Naive thymus-derived CD4-positive, alpha-beta T cell (primary cell): ENCODE results near the gene YY1AP1. TPM values are rescaled to one million over a fixed set of nuclear protein-coding genes. Genes with fewer than 3 reads are reported as not detected.

Source experiments
- polyA plus RNA-seq, 2 donors: library from polyadenylated mRNA; unstranded; fragments of 300-500 nt; fragmentation: Illumina TruSeq; gene quantifications; one replicate each; pipeline ENCODE4 v1.2.3, GENCODE V29; 2021
- total RNA-seq, 6 experiments: library from RNA in 5 of 6; stranded (reverse) in 5 of 6; gene quantifications; 1 replicate in 5 of 6; 2 replicates in 1 of 6; pipeline ENCODE4 v1.2.3 and lab custom pipeline; 2021 to 2026

Gene YY1AP1
- total and polyA plus RNA-seq, 7 experiments from 2014 or later = 37.4 to 130 (median 82.8) TPM

Other genes starting within 250 kb of the YY1AP1 start
- gene ASH1L, start 126.0 kb downstream of the YY1AP1 start, total RNA-seq = 100 to 1,000 TPM in 2 of 5 experiments, 10 to 100 TPM in 3; 57.2 to 109 (median 95.1) TPM
- gene ASH1L, start 126.0 kb downstream of the YY1AP1 start, polyA plus RNA-seq = 10 to 100 TPM; 20.1 to 34.9 TPM
- gene MSTO1, start 78.6 kb downstream of the YY1AP1 start, total RNA-seq = 100 to 1,000 TPM in 2 of 5 experiments, 10 to 100 TPM in 3; 54.8 to 129 (median 76.7) TPM
- gene MSTO1, start 78.6 kb downstream of the YY1AP1 start, polyA plus RNA-seq = 10 to 100 TPM; 15.6 to 26.8 TPM
- gene DAP3, start 317 bp upstream of the YY1AP1 start, total RNA-seq = 100 to 1,000 TPM; 112 to 155 (median 145) TPM
- gene DAP3, start 317 bp upstream of the YY1AP1 start, polyA plus RNA-seq = 100 to 1,000 TPM; 111 to 135 TPM
- 100 to 1,000 TPM in 4 of 5 experiments, 10 to 100 TPM in 1; 87.2 to 138 (median 106) TPM for gene GON4L, start 168.4 kb upstream of the YY1AP1 start, total RNA-seq
- 10 to 100 TPM; 25.4 to 40.5 TPM for gene GON4L, start 168.4 kb upstream of the YY1AP1 start, polyA plus RNA-seq
- 10 to 100 TPM in 2 of 5 experiments, 1 to 10 TPM in 3; 1.4 to 22.9 (median 2.7) TPM for gene SYT11, start 170.8 kb upstream of the YY1AP1 start, total RNA-seq
- gene SYT11, start 170.8 kb upstream of the YY1AP1 start, polyA plus RNA-seq = under 1 TPM; 0.39 to 0.48 TPM
- gene RIT1, start 222.6 kb upstream of the YY1AP1 start, total RNA-seq = 10 to 100 TPM; 34.0 to 83.9 (median 41.4) TPM
- gene RIT1, start 222.6 kb upstream of the YY1AP1 start, polyA plus RNA-seq = 10 to 100 TPM; 19.1 to 19.7 TPM
- 100 to 1,000 TPM in 2 of 5 experiments, 10 to 100 TPM in 3; 64.6 to 117 (median 79.8) TPM for gene KHDC4, start 245.6 kb upstream of the YY1AP1 start, total RNA-seq
- 1 to 10 TPM; 8.1 to 9.3 TPM for gene KHDC4, start 245.6 kb upstream of the YY1AP1 start, polyA plus RNA-seq